D721Med (cell line): ENCODE data around the gene MYH11.
"Not testable (repeated sequence)": the region's sequence is repeated elsewhere in the genome, so short reads cannot be mapped to it uniquely, and the experiment has no call there.

Experiments used
- DNase-seq: peaks from one replicate; pipeline ENCODE4 v3.0.0; 2011; ENCODE audit warnings: low spot score; ENCODE audit not compliant: insufficient read length
- FAIRE-seq: peaks from 2 replicates; lab custom pipeline; 2011; peaks lifted over from hg19 to GRCh38; lab: Jason Lieb, UNC
- TF ChIP-seq, protein P1 (sequence below): IDR thresholded peaks from 2 replicates; pipeline ENCODE4 v1.5.1; 2012; ENCODE audit warnings: mild to moderate bottlenecking, control low read depth; ENCODE audit not compliant: insufficient read depth; ENCODE audit errors: missing control alignments

MYH11 gene

DNA sequence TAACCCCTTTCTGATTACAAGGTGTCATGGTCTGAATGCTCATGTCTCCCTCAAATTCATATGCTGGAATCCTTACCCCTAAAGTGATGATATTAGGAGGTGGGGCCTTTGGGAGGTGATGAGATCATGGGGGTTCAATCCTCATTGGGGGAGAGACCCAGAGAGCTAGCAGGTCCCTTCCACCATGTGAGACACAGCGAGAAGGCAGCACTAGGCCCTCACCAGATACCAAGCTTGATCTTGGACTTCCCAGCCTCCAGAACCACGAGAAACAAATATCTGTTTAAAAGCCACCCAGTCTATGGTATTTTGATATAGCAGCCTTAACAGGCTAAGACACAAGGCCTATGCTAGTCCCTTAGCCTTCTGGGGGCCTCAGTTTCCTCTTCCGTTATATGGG lies 45.9 kb downstream of the MYH11 start:
- FAIRE-seq, result no peak
- DNase-seq, result no peak

GRCh38 chr16:15810411-15810810 lies 46.4 kb downstream of the MYH11 start:
- TF ChIP-seq, protein P1, sequence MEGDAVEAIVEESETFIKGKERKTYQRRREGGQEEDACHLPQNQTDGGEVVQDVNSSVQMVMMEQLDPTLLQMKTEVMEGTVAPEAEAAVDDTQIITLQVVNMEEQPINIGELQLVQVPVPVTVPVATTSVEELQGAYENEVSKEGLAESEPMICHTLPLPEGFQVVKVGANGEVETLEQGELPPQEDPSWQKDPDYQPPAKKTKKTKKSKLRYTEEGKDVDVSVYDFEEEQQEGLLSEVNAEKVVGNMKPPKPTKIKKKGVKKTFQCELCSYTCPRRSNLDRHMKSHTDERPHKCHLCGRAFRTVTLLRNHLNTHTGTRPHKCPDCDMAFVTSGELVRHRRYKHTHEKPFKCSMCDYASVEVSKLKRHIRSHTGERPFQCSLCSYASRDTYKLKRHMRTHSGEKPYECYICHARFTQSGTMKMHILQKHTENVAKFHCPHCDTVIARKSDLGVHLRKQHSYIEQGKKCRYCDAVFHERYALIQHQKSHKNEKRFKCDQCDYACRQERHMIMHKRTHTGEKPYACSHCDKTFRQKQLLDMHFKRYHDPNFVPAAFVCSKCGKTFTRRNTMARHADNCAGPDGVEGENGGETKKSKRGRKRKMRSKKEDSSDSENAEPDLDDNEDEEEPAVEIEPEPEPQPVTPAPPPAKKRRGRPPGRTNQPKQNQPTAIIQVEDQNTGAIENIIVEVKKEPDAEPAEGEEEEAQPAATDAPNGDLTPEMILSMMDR, result no peak
- FAIRE-seq, result no peak

More for the DNA sequence above, 45.9 kb downstream of the MYH11 start:
- TF ChIP-seq, protein P1, result no peak

DNA sequence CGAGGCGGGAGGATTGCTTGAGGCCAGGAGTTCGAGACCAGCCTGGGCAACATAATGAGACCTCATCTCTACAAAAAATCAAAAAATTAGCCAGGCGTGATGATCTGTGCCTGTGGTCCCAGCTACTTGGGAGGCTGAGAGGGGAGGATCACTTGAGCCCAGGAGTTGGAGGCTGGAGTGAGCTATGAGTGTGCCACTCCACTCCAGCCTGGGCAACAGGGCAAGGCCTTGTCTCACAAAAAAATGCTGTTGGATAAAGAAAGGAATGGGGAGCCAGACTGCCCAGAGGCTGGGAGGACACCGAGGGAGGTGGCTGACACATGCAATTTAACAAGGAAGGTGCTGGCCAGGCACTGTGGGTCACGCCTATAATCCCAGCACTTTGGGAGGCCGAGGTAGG lies 47.5 kb downstream of the MYH11 start:
- not testable (repeated sequence) for DNase-seq, FAIRE-seq

More at GRCh38 chr16:15810411-15810810, 46.4 kb downstream of the MYH11 start:
- DNase-seq, result no peak

GRCh38 chr16:15808071-15808470 lies 48.8 kb downstream of the MYH11 start:
- TF ChIP-seq, protein P1, result no peak
- DNase-seq (no peak), FAIRE-seq (no peak)

GRCh38 chr16:15807603-15808009 lies 49.2 kb downstream of the MYH11 start:
- TF ChIP-seq, protein P1, result no peak
- FAIRE-seq, result no peak
- DNase-seq, result no peak

DNA sequence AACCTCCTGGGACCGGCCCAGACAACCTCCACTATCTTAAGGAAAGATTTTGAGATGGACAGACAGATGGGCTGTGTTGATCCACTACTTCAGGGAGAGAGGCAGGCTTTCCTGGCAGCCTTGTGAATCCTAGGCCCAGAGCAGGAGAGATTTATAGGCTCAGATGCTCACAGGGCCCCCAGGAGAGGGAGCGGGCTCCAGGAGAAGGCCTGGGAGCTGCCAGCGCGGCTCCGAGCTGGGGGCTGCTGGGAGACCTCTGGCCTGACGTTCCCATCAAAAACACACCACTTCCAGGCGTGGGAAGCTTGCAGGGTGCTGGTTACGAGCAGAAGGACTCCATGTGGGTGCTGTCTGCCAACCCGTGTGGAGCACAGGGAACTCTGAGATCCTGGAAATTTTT lies 53.2 kb downstream of the MYH11 start:
- FAIRE-seq (no peak), DNase-seq (no peak)
- TF ChIP-seq, protein P1, result no peak

DNA sequence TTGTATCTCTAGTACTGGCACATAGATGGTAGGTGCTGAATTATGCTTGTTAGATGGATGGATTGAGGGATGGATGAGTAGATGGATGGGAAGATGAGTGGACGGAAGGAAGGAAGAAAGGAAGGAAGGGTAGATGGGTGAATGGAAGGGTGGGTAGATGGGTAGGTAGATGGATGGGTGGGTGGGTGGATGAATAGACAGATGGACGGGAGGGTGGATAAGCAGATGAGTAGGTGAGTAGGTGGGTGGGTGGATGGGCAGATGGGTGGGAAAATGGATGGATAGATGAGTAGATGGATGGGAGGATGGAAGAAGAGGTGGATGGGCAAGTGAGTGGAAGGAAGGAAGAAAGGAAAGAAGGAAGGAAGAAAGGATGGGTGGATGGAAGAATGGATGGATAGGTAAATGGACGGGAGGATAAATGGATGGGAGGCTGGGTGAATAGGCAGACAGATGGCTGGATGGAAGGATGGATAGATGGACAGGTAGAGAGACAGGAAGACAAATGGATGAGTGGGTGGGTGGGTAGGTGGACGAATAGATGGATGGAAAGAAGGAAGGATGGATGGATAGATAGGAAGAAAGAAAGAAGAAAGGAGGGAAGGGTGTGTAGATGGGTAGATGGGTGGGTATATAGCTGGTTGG lies 56.9 kb downstream of the MYH11 start:
- TF ChIP-seq, protein P1, result no peak
- DNase-seq (no peak), FAIRE-seq (no peak)
